BLaER1 (cell line): ENCODE measurements around the gene VMAC.

ENCODE experiments used
- H3K27ac ChIP-seq: shearing (Covaris generic); formaldehyde crosslinking; 2 replicates; pipeline ENCODE4 v1.8.1; 2022
- H3K27me3 ChIP-seq: shearing (Covaris generic); formaldehyde crosslinking; 2 replicates; pipeline ENCODE4 v1.8.1; 2022
- H3K36me3 ChIP-seq: shearing (Covaris generic); formaldehyde crosslinking; 2 replicates; pipeline ENCODE4 v1.8.1; 2022
- H3K4me1 ChIP-seq: shearing (Covaris generic); formaldehyde crosslinking; 2 replicates; pipeline ENCODE4 v1.8.1; 2022
- H3K4me2 ChIP-seq: shearing (Covaris generic); formaldehyde crosslinking; 2 replicates; pipeline ENCODE4 v1.8.1; 2022
- H3K4me3 ChIP-seq: shearing (Covaris generic); formaldehyde crosslinking; 2 replicates; pipeline ENCODE4 v1.8.1; 2022
- H3K9ac ChIP-seq: shearing (Covaris generic); formaldehyde crosslinking; 2 replicates; pipeline ENCODE4 v1.8.1; 2022
- H3K9me3 ChIP-seq: shearing (Covaris generic); formaldehyde crosslinking; 2 replicates; pipeline ENCODE4 v1.8.1; 2022
- H4K20me1 ChIP-seq: shearing (Covaris generic); formaldehyde crosslinking; 2 replicates; pipeline ENCODE4 v1.8.1; 2022
- Cebpa-rat ChIP-seq: shearing (Covaris generic); IDR thresholded peaks from 2 replicates; pipeline ENCODE4 v1.8.1; 2022

VMAC gene

GRCh38 chr19:5895890-5896289 is 8.8 kb upstream of the VMAC start:
- H3K4me2 ChIP-seq, result no peak overlapping the region
- peaks cover 30% of the 10 kb centered on the region for H3K4me1 ChIP-seq

GRCh38 chr19:5896365-5897076 is 8.2 kb upstream of the VMAC start:
- Histone ChIP-seq H3K36me3 (peaks cover 75% of the 10 kb centered on the region), H3K9ac (no peak overlapping the region), H3K4me1 (peaks cover 27% of the 10 kb centered on the region), H3K4me3 (no peak overlapping the region), H3K27me3 (no peaks in the 10 kb centered on the region), H3K9me3 (no peaks in the 10 kb centered on the region), H4K20me1 (peaks cover 94% of the 10 kb centered on the region), H3K27ac (no peak overlapping the region), H3K4me2 (no peak overlapping the region)
- TF ChIP-seq Cebpa-rat, result no peak

More at GRCh38 chr19:5895890-5896289, 8.8 kb upstream of the VMAC start:
- Histone ChIP-seq H3K4me3 (no peak overlapping the region), H3K9ac (no peak overlapping the region), H3K27ac (no peak overlapping the region), H3K36me3 (peaks cover 69% of the 10 kb centered on the region), H4K20me1 (peaks cover 90% of the 10 kb centered on the region), H3K27me3 (no peaks in the 10 kb centered on the region), H3K9me3 (no peaks in the 10 kb centered on the region)
- TF ChIP-seq Cebpa-rat, result no peak

GRCh38 chr19:5897189-5897969 is 7.3 kb upstream of the VMAC start:
- H4K20me1 ChIP-seq, result peaks cover 91% of the 10 kb centered on the region
- no peak overlapping the region for H3K4me2 ChIP-seq
- H3K36me3 ChIP-seq, result peaks cover 80% of the 10 kb centered on the region
- no peaks in the 10 kb centered on the region for H3K27me3 ChIP-seq
- no peaks in the 10 kb centered on the region for H3K9me3 ChIP-seq
- H3K4me1 ChIP-seq, result peaks cover 28% of the 10 kb centered on the region
- no peak overlapping the region for H3K27ac ChIP-seq
- TF ChIP-seq Cebpa-rat, result no peak
- no peak overlapping the region for H3K4me3 ChIP-seq
- H3K9ac ChIP-seq, result 0 out of 2 replicates have a peak overlapping the region, but pooled peaks have one; percentile 53

GRCh38 chr19:5899728-5900526 is 4.7 kb upstream of the VMAC start:
- H3K9ac ChIP-seq, result no peak overlapping the region
- H3K27me3 ChIP-seq, result no peaks in the 10 kb centered on the region
- no peak overlapping the region for H3K27ac ChIP-seq
- no peak overlapping the region for H3K4me2 ChIP-seq
- H3K9me3 ChIP-seq, result no peaks in the 10 kb centered on the region
- peaks cover 76% of the 10 kb centered on the region for H4K20me1 ChIP-seq
- TF ChIP-seq Cebpa-rat, result no peak
- no peak overlapping the region for H3K4me3 ChIP-seq
- peaks cover 61% of the 10 kb centered on the region for H3K36me3 ChIP-seq
- peaks cover 31% of the 10 kb centered on the region for H3K4me1 ChIP-seq

GRCh38 chr19:5900976-5901375 is 3.7 kb upstream of the VMAC start:
- Histone ChIP-seq H3K9me3 (no peaks in the 10 kb centered on the region), H3K27ac (no peak overlapping the region), H3K4me1 (peaks cover 42% of the 10 kb centered on the region), H3K9ac (peak overlapping the region; percentile 27; the same call in 1 of the 2 replicates), H3K4me2 (0 out of 2 replicates have a peak overlapping the region, but pooled peaks have one; percentile 94), H3K27me3 (no peaks in the 10 kb centered on the region), H3K4me3 (no peak overlapping the region), H4K20me1 (peaks cover 67% of the 10 kb centered on the region), H3K36me3 (peaks cover 50% of the 10 kb centered on the region)
- TF ChIP-seq Cebpa-rat, result no peak

- TF ChIP-seq Cebpa-rat, result no peak
- peaks cover 37% of the 10 kb centered on the region for H3K4me1 ChIP-seq
- peaks cover 30% of the 10 kb centered on the region for H3K36me3 ChIP-seq
- H3K9ac ChIP-seq, result peak overlapping the region; percentile 98
- peak overlapping the region; percentile 88 for H3K4me3 ChIP-seq
- peaks cover 48% of the 10 kb centered on the region for H4K20me1 ChIP-seq
- H3K27ac ChIP-seq, result peak overlapping the region; percentile 96
- H3K27me3 ChIP-seq, result no peaks in the 10 kb centered on the region
- peak overlapping the region; percentile 94 for H3K4me2 ChIP-seq
- H3K9me3 ChIP-seq, result no peaks in the 10 kb centered on the region
Observed at GRCh38 chr19:5903056-5903623, 1.5 kb upstream of the VMAC start.

GRCh38 chr19:5903624-5904351 is 884 bp upstream of the VMAC start, which contains the start of gene NDUFA11:
Gene NDUFA11, minus strand, starts transcription at chr19:5903790. Its CDS starts 82 bp downstream, at chr19:5903708.
- no peak for TF ChIP-seq Cebpa-rat
- Histone ChIP-seq H3K27ac (peak within 1 kb of the TSS; percentile 96), H3K36me3 (peaks cover 29% of the 10 kb centered on the region), H3K4me3 (peak within 1 kb of the TSS; percentile 88), H3K4me2 (peak within 1 kb of the TSS; percentile 94), H3K27me3 (no peaks in the 10 kb centered on the region), H4K20me1 (peaks cover 42% of the 10 kb centered on the region), H3K4me1 (peaks cover 31% of the 10 kb centered on the region), H3K9me3 (no peaks in the 10 kb centered on the region), H3K9ac (peak within 1 kb of the TSS; percentile 98)

GRCh38 chr19:5905114-5905778 is 574 bp downstream of the VMAC start:
- TF ChIP-seq Cebpa-rat, result no peak
- Histone ChIP-seq H3K27me3 (no peaks in the 10 kb centered on the region), H3K36me3 (peaks cover 36% of the 10 kb centered on the region), H3K27ac (peak overlapping the region; percentile 76), H3K9me3 (no peaks in the 10 kb centered on the region), H3K4me3 (peak overlapping the region; percentile 88), H4K20me1 (peaks cover 28% of the 10 kb centered on the region), H3K4me1 (peaks cover 28% of the 10 kb centered on the region), H3K4me2 (peak overlapping the region; percentile 95), H3K9ac (peak overlapping the region; percentile 88)
